HFFc6 (cell line): Measurements from ENCODE around the gene CPSF4L. TPM values are rescaled to one million over a fixed set of nuclear protein-coding genes. Genes with fewer than 3 reads are reported as not detected.

Experiments
- DNase-seq: peaks from one replicate; pipeline ENCODE4 v3.0.0-alpha.2; 2018
- H3K27ac Mint-ChIP-seq: 2 replicates; pipeline ENCODE4 v1.8.0; 2020; ENCODE audit warnings: mild to moderate bottlenecking, mixed read lengths
- H3K27me3 Mint-ChIP-seq: 2 replicates; pipeline ENCODE4 v1.8.0; 2021; ENCODE audit warnings: mild to moderate bottlenecking, moderate library complexity, mixed read lengths; ENCODE audit not compliant: insufficient read depth
- H3K36me3 Mint-ChIP-seq: 2 replicates; pipeline ENCODE4 v1.8.0; 2021; ENCODE audit warnings: low read depth, mixed read lengths
- H3K4me1 Mint-ChIP-seq: 2 replicates; pipeline ENCODE4 v1.8.0; 2020; ENCODE audit warnings: low read depth, mixed read lengths
- H3K4me3 Mint-ChIP-seq: 2 replicates; pipeline ENCODE4 v1.8.0; 2020; ENCODE audit warnings: mild to moderate bottlenecking, moderate library complexity, mixed read lengths
- H3K9me3 Mint-ChIP-seq: 2 replicates; pipeline ENCODE4 v1.8.0; 2020; ENCODE audit warnings: mild to moderate bottlenecking, mixed read lengths
- total RNA-seq, 6 experiments: library from RNA; stranded (reverse); fragmentation: NEBNext Ultra II Directional; extraction: Animal tissue kit (Norgen Biotek cat#: 25700); gene quantifications; 2 replicates in 1 of 6; 3 replicates in 5 of 6; pipeline ENCODE4 v1.2.3, GENCODE V29; 2021
- TF ChIP-seq, protein P1 (sequence below): fragments of 200-600 bp; sonication (generic); IDR thresholded peaks from 2 replicates; pipeline ENCODE4 v1.5.0; 2021; ENCODE audit warnings: antibody characterized with exemption, mild to moderate bottlenecking

The CPSF4L gene
- total RNA-seq, 6 experiments from 2014 or later = not detected

DNA sequence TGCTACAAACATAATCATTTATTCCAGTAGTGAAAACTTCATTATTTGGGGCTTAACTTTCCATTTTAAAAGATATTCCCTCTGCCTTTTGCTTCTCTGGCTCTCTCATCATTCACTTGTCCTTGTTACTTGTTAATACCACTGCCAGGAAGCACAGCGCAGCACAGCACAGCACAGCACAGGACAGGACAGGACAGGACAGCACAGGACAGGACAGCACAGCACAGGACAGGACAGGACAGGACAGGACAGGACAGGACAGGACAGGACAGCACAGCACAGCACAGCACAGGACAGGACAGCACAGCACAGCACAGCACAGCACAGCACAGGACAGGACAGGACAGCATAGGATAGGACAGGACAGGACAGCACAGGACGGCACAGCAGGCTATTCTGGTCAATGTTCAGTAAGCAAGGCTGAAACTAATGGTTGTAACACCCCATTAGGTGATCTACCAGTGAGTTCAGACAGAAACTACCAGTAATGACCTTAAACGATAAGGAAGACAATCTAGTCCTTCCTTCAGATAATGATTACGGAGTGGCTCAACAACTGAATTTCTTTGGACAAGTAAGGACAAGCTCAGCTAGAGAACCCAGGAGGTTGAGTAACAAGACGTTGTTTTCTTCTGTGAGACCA lies 36.9 kb downstream of the CPSF4L start:
- no peak for DNase-seq
- Mint-ChIP-seq H3K4me3 (no peak overlapping the region), H3K27ac (peak overlapping the region; percentile 13; the same call in 1 of the 2 replicates), H3K4me1 (peaks cover 46% of the 10 kb centered on the region), H3K36me3 (no peaks in the 10 kb centered on the region), H3K9me3 (no peaks in the 10 kb centered on the region), H3K27me3 (no peaks in the 10 kb centered on the region)
- TF ChIP-seq, protein P1, sequence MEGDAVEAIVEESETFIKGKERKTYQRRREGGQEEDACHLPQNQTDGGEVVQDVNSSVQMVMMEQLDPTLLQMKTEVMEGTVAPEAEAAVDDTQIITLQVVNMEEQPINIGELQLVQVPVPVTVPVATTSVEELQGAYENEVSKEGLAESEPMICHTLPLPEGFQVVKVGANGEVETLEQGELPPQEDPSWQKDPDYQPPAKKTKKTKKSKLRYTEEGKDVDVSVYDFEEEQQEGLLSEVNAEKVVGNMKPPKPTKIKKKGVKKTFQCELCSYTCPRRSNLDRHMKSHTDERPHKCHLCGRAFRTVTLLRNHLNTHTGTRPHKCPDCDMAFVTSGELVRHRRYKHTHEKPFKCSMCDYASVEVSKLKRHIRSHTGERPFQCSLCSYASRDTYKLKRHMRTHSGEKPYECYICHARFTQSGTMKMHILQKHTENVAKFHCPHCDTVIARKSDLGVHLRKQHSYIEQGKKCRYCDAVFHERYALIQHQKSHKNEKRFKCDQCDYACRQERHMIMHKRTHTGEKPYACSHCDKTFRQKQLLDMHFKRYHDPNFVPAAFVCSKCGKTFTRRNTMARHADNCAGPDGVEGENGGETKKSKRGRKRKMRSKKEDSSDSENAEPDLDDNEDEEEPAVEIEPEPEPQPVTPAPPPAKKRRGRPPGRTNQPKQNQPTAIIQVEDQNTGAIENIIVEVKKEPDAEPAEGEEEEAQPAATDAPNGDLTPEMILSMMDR = no peak

DNA sequence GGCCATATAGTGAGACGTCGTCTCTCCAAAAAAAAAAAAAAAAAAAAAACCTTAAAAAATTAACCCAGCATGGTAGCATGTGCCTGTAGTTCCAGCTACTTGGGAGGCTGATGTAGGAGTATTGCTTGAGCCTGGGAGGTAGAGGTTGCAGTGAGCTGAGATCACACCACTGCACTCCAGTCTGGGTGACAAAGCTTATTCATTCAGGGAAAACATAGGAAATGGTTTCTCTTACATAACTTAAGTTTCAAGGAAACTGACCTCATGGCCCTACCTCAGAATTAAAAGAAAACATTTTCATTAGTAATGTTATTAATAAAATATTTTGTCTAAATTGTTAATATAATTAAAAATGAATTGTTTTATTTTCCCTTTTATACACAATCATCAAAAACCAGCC lies 37.4 kb downstream of the CPSF4L start:
- H3K27me3 Mint-ChIP-seq = no peaks in the 10 kb centered on the region
- no peak overlapping the region for H3K27ac Mint-ChIP-seq
- no peaks in the 10 kb centered on the region for H3K36me3 Mint-ChIP-seq
- TF ChIP-seq, protein P1 = no peak
- no peak overlapping the region for H3K4me3 Mint-ChIP-seq
- H3K9me3 Mint-ChIP-seq = no peaks in the 10 kb centered on the region
- peaks cover 42% of the 10 kb centered on the region for H3K4me1 Mint-ChIP-seq
- DNase-seq = no peak

- DNase-seq = no peak
- TF ChIP-seq, protein P1 = no peak
- Mint-ChIP-seq H3K27ac (no peak overlapping the region), H3K27me3 (no peaks in the 10 kb centered on the region), H3K9me3 (no peaks in the 10 kb centered on the region), H3K4me3 (no peak overlapping the region), H3K36me3 (no peaks in the 10 kb centered on the region), H3K4me1 (peaks cover 37% of the 10 kb centered on the region)
Observed at GRCh38 chr17:73223626-73224230, 38.0 kb downstream of the CPSF4L start.

DNA sequence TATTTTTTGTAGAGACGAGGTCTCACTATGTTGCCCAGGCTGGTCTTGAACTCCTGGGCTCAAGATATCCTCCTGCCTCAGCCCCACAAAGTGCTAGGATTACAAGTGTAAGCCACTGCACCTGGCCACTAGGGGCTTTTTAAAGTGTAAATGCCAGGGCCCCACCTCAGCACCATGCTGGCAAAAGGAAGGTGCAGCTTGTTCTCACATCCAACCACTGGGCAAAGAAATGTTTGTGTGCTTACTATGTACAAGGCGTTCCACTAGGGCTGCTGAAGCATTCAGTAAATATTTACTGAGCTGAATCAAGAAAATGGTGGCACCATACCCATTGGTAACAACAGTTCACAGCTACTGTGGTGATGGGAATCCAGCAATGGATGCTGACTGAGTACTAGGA lies 46.2 kb downstream of the CPSF4L start:
- Mint-ChIP-seq H3K36me3 (peaks cover 13% of the 10 kb centered on the region; the same call in 1 of the 2 replicates), H3K4me1 (peaks cover 2% of the 10 kb centered on the region), H3K4me3 (no peak overlapping the region), H3K27ac (no peak overlapping the region), H3K27me3 (peaks cover 3% of the 10 kb centered on the region; the same call in 1 of the 2 replicates), H3K9me3 (no peaks in the 10 kb centered on the region)
- TF ChIP-seq, protein P1 = no peak; the same call in 1 of the 2 replicates
- no peak for DNase-seq

DNA sequence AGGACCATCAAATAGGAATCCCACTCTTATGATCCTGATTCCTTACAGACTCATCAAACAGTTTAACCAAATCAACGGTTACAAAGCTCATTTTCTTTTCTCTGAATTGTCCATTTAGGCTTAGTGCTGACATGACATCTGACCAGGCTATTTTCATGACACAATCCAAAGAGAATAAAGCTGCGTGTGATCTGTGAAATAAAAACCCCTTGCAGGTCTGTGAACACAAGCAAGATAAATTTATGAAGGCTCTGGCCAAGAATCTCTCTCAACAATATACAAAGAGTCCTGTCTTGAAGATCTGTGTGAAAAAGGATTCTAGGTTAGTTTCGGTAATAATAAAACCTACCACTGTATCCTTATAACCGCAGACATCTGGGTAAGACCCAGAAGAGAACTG lies 46.8 kb downstream of the CPSF4L start:
- Mint-ChIP-seq H3K4me1 (peaks cover 8% of the 10 kb centered on the region), H3K27ac (no peak overlapping the region), H3K27me3 (peaks cover 3% of the 10 kb centered on the region; the same call in 1 of the 2 replicates), H3K9me3 (no peaks in the 10 kb centered on the region), H3K4me3 (no peak overlapping the region), H3K36me3 (peaks cover 19% of the 10 kb centered on the region)
- DNase-seq = no peak
- TF ChIP-seq, protein P1 = no peak
